ENCODE measurements around the gene MAGI2.
A peak's percentile ranks its signal among the peaks of the same experiment; 100 is the strongest.
"Not testable (repeated sequence)": the region's sequence is repeated elsewhere in the genome, so short reads cannot be mapped to it uniquely, and the experiment has no call there.

The MAGI2 gene

DNA sequence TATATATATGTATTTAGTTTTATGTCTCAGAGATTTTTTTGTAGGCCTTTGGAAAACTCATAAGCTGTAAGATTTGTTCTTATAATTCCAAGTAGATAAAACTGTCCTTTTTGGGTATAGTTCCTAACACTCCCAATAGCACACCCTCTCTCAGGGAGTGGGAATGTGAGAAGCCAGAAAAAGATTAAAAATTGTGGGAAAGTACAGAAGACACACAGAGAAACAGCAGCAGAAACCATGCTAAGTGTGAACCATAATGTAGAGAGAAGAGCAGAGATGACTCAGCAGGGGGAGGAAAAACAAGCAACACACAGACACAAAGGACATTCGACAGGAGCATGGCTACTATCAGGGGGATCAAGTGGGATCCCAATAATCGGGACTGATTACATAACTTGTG lies 401.6 kb downstream of the MAGI2 start:
- DNase-seq (ENCODE audit: low spot score), result no peak

DNA sequence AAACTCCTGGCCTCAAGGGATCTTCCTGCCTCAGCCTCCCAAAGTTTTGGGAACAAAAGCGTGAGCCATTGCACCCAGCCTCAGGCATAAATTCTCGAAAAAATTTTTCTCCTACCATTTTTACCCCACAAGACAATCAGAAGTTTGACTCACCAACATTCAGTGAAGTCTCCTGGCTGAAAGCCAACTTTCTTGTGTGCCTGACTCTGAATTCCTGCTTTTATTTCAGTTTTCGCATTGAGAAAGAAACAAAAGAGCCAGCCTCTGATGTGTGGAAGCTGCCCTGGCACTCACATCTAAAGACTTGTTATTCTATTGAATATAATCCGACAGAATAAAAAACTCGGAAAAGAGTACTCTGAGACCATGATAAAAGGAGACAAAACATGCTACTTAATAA lies 402.9 kb downstream of the MAGI2 start:
- DNase-seq (ENCODE audit: low spot score), result no peak

DNA sequence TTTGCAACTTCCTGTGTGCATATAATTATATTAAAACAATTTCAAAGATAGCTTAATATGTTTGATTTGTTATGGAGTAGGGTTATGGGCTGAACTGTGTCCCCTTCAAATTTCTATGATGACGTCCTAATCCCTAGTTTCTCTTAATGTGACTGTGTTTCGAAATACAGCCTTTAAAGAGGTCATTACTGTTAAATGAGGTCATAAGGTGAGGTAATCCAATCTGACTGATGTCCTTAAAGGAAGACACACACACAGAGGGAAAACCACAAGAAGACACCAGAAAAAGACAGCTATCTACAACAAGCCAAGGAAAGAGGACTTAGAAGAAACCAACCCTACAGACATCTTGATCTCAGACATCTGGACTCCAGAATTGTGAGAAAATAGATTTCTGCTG lies 407.4 kb downstream of the MAGI2 start:
- DNase-seq (ENCODE audit: low spot score), result no peak

DNA sequence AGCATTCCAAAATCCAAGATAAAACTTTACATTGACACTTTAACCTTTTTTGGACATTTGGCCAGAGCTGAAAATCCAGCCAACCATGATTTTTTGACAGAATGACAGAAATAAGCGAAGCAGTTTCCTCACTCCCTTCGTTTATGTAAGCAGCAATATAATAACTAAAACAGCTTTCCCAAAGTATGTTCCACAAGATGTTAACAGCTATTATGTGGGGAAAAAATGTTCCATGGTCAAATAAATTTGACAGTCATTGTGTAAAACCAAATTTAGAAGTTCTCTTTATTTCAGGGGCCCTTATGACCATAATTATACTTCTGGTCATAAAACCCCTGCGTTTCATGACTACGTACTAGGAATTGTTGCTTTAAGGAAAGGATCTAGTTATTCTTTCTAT lies 416.5 kb downstream of the MAGI2 start:
- no peak for DNase-seq (ENCODE audit: low spot score)

DNA sequence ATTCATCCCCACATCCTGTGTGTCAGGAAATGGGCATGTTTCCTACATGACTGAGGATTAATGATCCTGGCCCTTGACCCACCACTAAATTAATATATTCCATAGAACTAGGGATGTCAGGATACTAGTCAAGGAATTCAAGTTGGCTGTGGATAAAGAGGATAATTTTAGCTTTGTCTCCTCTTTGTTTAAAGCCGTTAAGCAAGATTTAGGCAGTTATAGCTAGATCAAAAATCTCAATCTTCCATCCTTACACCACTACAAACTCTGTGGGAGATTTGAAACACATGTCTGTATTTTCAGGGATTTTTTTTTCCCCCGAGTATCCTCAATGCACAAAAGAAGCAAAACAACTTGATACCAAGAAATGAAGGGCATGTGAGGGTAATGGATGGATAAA lies 417.1 kb downstream of the MAGI2 start:
- DNase-seq (ENCODE audit: low spot score), result no peak

DNA sequence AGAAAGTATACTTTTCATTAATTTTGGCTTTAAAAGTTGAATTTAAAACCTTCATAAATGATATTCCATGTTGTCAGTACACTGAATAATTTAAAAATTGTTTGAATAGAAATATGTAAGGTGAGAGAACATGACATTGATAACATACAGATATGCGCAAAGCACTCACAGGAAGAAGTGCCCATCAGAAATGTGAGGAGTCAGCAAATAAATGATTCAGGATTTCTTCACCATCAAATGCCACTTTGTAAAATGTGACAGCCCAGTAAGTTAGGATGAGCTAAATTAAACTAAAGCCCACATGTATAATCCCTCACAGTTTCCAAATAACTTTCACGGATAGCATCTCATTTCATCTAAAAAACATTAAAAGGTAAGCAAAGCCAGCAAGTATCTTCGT lies 417.6 kb downstream of the MAGI2 start:
- no peak for DNase-seq (ENCODE audit: low spot score)

DNA sequence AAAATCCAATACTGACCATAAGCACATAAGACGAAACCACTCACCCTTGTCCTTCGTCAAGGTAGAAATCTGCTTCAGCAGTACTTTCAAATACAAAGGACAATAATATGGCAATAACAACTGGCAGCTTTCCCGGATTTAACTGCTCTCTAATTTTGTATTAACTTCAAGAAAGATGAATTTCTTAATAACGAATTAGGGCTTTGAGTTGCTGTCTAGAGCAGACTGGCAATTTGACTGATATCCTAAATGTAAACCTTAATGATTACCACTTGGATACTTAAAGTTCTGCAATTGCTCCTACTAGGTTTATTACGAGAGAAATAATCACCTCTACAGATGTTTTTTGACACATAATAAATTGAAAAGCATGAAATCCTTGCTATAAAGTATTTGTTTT lies 418.7 kb downstream of the MAGI2 start:
- no peak for DNase-seq (ENCODE audit: low spot score)

DNA sequence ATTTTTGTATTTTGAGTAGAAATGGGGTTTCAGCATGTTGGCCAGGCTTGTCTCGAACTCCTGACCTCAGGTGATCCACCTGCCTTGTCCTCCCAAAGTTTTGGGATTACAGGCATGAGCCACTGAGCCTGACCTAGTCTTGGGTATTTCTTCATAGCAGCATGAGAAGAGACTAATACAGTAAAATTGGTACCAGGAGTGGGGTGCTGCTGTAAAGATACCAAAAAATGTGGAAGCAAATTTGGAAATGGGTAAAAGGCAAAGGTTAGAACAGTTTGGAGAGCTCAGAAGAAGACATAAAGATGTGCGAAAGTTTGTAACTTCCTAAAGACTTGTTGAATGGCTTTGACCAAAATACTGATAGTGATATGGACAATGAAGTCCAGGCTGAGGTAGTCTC lies 433.8 kb downstream of the MAGI2 start:
- not testable (repeated sequence) for DNase-seq (ENCODE audit: low spot score)

DNA sequence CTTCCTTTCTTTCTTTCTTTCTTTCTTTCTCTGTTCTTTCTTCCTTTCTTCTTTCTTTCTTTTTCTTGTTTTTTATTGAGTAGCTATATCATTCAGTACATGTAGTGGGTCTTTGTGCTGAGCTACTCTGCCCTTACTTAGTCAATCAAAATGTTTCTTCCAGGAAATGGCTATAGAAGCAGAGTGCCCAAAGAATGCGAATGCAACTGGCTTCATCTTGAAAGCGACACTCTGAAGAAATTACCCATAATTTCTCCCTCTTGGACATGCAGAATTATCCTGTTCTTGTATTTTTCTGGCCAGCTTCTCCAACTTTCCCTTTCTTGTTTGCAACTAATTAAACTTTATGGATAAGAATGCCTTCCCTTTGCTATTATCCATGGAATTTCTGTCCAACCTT lies 441.5 kb downstream of the MAGI2 start:
- no peak for DNase-seq (ENCODE audit: low spot score)

DNA sequence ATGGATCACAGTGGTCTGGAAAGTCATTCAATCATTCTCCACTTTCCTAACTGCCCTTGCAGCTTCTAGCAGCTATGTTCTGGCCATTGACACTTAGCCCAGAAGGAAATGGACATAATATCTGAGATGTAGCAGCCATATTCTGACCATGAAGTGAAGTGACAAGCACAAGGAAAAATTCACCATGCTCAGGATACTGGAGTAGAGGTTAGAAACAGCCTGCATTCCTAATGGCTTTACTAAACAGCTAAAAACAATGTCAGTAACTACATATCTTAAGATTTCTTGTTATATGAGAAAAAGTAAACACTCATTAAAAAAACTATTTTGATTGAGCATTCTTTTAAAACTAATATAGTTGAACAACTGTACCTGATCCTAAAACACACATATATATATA lies 443.8 kb downstream of the MAGI2 start:
- no peak for DNase-seq (ENCODE audit: low spot score)

DNA sequence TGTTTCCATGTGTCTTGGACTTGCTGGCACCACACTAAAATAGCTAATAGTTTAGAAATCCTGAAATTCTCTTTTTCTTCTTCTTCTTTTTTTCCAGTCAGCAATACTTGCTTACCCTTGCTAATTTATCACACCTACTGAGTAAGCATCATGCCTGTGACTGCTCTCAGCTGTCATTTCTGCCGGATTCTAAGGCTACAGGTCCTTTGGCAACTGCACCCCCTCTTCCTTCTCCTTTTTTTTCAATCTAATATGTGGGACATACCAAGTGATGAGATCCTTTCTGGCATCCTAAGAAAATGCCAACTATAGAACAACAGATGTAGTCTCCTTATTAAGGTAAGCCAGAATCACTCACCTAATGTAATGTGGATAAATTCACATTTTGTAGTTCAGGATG lies 444.7 kb downstream of the MAGI2 start:
- no peak for DNase-seq (ENCODE audit: low spot score)

DNA sequence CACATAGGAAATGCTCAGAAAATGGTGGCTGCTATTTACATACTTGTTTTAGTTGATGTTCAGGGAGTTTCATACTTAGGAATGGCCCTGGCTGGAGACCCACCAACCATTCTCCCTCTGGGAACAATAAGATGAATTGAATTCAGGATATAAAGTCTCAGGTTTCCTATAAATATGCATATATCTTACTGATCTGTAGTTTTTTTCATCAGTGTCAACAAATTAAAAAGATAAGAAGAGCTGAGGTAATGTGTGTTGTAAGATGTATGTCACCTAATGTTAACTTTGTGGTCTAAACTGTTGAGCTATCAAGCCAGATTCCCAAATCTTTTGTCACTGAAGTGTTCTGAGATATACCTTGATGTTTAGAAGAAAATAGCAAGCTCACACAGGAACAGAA lies 457.5 kb downstream of the MAGI2 start:
- no peak for DNase-seq (ENCODE audit: low spot score)

DNA sequence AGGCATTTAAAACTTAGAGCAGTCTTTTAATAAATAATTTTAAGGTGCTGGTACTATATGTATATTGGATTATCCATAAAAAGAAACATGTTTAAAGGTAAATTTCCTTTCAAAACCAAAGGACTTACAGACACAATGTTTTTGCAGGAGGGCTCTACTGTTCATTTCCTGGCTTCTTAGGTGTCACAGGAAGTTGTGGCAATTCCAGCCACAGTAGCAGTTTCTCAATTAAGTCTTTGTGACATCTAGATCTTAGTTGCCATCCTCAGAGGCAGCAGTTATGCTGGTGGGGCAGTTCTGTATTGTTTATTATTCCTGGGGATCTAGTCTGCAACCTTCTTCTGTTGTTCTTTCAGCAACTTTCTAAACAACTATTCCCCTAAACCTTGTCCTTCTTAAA lies 460.1 kb downstream of the MAGI2 start:
- DNase-seq (ENCODE audit: low spot score), result no peak

DNA sequence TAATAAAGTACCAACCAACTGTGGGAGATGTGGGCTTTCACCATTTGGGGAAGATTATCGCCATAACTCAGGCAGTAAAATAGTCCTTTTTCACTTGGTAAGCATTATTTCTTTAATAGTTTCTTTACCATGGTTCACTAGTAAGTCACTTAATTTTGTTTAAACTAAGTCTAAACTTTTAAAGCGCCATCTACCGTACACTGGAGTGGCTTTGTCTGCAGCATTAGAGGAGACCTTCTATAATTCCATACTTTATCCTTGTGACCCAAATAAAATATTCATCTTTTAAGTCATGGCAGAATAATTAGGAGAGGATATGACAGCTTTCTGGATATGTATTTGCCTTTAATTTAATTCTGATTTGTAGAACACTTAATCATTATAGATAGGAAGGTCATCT lies 468.0 kb downstream of the MAGI2 start:
- DNase-seq (ENCODE audit: low spot score), result no peak

DNA sequence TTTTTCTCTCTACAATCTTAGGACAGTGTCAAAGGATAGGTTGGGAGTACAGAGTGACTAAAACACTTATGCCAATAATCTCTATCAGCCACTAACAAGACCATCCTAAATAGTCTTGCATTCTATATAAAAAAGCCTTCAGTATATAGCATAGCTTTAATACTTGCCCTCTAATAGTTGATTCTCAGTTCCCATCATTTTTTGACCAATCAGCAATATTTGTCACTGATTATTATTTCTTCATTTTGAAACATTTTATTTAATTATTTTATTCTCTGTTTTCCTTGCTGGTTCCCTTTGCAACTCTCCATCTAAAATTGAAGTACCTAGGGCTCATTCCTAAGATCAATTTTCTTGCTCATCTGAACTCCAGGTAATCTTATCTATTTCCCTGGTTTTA lies 470.0 kb downstream of the MAGI2 start:
- no peak for DNase-seq (ENCODE audit: low spot score)

DNA sequence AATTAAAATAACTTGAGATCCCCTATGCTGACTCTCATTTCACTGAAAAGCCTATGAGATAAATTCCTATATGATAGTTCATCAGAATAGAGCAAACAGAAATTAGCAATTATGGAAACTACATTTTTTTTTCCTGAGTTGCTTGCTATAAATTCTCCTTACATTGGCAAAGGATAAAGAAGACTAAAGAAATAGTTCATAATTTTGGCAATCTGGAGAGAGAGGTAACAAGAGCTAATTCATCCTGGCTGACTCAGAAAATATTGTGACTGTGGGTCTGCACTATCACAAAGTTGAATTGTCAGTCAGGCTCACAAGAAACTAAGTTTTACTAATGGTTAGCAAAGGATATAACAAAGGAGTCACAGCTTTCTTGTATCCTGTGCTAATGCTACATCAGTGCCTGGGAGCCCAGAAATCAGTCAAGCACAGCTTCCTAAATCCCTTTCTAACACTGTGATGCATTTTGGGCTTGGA lies 483.0 kb downstream of the MAGI2 start:
- DNase-seq (ENCODE audit: low spot score), result peak; percentile 8

DNA sequence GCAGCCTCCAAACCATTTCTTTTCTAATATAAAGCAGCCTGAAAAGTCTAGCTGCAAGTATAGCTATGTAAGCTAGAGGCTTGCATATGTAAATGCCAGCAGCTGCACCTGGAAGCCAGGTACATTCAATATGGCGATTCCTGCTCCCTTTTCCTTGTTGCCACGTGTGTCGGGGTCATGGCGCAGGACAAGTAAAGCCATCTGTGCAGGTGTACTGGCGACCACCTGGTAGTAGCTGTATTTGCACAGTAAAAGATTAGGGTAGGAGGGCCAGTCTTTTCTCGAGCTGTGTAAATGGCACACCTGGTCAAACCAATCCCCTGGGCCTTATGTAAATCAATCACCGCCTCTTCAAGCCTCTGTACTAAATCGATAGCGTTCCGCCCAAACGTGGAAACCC lies 484.5 kb downstream of the MAGI2 start:
- no peak for DNase-seq (ENCODE audit: low spot score)

DNA sequence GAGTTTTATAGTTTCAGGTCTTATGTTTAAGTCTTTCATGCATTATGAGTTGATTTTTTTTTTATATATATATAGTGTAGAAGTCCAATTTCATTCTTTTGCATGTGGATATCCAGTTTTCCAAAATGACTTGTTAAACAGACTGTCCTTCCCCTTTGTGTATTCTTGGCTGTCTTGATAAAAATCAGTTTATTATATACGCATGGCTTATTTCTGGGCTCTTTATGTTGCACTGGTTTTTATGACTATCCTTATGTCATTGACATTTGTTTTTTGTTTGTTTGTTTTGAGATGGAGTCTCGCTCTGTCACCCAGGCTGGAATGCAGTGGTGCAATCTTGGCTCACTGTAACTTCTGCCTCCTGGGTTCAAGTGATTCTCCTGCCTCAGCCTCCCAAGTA lies 485.9 kb downstream of the MAGI2 start:
- DNase-seq (ENCODE audit: low spot score), result not testable (repeated sequence)

DNA sequence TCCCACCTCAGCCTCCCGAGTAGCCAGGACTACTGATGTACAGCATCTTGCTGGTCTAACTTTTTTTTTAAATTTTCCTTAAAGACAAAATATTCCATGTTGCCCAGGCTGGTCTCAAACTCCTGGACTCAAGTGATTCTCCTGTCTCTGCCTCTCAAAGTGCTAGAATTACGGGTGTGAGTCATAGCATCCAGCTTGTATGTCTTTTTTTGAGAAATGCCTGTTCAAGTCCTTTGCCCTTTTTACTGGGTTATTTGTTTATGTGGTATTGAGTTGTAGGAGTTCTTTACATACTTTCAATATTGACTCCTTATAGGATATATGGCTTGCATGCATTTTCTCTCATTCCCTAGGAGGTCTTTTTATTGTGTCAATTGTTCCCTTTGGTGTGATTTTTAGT lies 486.4 kb downstream of the MAGI2 start:
- DNase-seq (ENCODE audit: low spot score), result no peak

DNA sequence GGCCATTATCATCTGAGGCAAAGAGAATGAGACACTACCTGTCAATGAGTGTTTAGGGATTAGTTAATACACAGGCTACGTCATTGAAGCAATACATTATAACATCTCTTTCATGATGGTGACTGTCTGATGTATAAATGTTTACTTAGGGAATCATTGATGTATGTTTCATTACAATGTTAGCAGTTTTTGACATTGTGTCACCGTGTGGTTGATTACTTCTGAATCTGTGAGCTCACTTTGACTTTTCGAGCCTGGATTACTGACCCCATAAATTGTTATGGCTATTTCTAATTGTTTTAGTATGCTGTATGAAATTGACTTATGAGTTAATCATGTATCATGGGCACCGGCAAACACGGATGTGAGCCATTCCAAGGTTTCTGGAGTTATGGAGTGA lies 494.0 kb downstream of the MAGI2 start:
- DNase-seq (ENCODE audit: low spot score), result no peak

DNA sequence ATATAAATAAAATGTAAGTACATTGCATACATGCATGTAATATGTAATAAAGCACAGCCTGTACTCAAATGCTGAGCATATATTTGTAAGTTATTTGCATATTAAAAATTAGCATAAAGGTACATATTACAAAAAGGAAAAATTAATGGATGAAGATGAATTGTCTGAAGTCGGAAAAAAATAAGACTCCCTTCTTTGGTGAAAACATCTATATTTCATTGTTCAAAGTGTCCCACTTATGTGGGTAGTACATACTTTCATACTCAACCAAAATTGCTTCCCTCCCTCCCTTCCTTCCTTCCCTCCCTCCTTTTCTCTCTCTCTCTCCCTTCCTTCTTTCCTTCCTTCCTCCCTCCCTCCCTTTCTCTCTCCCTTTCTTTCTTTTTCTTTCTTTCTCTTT lies 498.1 kb downstream of the MAGI2 start:
- DNase-seq (ENCODE audit: low spot score), result no peak

DNA sequence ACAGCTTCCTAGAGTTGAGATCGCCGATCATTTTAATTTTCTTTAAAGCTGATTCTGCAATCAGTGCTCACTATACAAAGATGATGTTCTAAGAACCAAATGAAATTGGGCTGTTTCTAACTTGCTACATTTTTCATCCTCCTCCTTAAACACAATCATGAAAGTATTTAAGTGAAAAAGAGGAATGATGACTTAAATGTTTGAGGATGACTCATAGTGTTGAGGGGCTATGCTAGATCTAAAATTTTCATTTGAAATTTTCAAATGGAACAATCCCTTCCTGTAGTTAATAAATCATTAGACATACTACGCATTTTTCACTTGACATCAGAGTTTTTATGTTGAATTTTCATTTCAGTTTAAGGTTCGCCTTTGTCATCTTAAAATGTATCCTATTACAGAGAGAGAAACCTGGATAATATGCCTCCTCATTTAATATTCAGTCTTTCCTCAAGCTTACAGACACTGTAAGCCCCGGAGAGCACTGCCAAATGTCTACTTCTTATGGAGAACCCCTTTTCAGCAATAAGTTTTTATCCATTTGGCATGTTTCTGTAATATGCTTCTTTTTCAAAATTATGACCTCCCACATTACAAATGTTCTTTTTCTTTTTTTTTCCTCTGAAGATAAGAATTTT lies 499.6 kb downstream of the MAGI2 start:
- no peak for DNase-seq (ENCODE audit: low spot score)

DNA sequence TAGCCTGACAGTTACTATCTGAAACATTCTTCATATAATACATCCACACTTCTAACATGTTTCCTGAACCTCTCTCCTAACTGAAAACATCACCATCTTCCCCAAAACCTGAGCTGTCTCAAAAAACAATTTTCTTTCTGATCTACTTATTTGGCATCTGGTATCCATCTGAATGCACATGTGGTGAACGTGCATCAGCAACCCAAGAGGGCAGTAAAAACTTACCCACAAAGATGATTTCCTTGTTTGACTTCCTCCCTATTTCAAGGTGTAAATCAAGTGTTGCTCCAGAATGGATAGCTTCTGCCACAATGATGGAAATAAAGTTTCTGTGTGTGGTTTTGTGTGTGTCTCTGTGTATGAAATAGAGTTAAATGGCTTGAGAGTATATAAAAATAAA lies 500.4 kb downstream of the MAGI2 start:
- peak; percentile 13 for DNase-seq (ENCODE audit: low spot score)

DNA sequence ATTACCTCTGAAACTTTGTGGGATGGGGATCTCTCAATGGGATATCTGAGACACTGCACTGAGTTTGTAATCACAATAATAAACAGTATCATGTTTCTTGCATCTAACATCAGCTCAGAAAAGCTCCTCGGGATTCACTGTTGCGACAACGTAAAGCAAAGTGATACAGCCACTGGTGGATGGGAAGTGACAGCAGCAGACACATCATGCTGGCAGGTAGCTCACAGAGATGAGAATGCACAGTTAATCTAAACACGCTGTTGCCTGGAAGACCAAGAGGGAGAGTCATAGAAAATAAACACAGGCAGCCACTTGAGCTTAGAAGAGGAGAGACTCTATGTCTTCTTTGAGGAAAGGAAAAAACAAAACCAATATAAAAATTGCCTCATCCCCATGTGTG lies 513.8 kb downstream of the MAGI2 start:
- DNase-seq (ENCODE audit: low spot score), result no peak

DNA sequence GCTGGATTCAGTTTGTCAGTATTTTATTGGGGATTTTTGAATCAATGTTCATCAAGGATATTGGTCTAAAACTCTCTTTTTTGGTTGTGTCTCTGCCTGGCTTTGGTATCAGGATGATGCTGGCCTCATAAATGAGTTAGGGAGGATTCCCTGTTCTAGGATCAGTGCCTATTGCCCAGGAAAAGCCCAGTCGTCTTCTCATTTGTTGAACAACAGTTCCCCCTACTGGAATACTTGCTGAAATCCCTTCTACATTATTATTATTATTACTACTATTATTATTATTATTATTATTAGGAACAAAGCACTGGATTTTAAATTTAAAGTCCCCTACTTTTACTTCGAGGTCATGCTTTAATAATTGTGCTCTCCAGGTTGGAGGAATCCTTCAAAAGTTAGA lies 528.9 kb downstream of the MAGI2 start:
- peak; percentile 36 for DNase-seq (ENCODE audit: low spot score)

Data from GM03348 (cell line).